Lower leg skin (tissue), 4 donors: ENCODE results near the gene KAT2B. TPM values are rescaled to one million over a fixed set of nuclear protein-coding genes. Genes with fewer than 3 reads are reported as not detected.
"Not testable (repeated sequence)": the region's sequence is repeated elsewhere in the genome, so short reads cannot be mapped to it uniquely, and the experiment has no call there.

Experiments used
- DNase-seq, 2 donors: peaks; one replicate each; pipeline ENCODE4 v3.0.0-alpha.2; 2019; ENCODE audit warnings: low spot score in 2 of 2
- H3K4me3 ChIP-seq: fragments of 200-600 bp; sonication (generic); 2 replicates; pipeline ENCODE4 v1.5.1; 2017; ENCODE audit warnings: mild to moderate bottlenecking, low read depth; ENCODE audit not compliant: poor library complexity, severe bottlenecking
- POLR2A ChIP-seq, 2 donors: fragments of 450-650 bp; IDR thresholded peaks; one replicate each; pipeline ENCODE4 v1.6.1; 2016 to 2017; ENCODE audit warnings: antibody characterized with exemption in 2 of 2, mild to moderate bottlenecking in 1 of 2, moderate library complexity in 1 of 2
- WGBS, 2 donors: methylation state at CpG; one replicate each; pipeline ENCODE4 v1.1.5; 2018; 5-methylcytosine and 5-hydroxymethylcytosine counted together
- intact Hi-C: fragments of 100-400 bp; cut with DNase I; formaldehyde crosslinking; loops from one replicate; pipeline ENCODE4 v1.15.0; 2023; ENCODE audit warnings: low total_unique reads
- total RNA-seq, 4 donors: library from RNA; depleted of rRNA; stranded (reverse); fragments of >200 nt; gene quantifications; one replicate each; pipeline ENCODE4 v1.1.0, GENCODE V29; 2016
- TF ChIP-seq, protein P1 (sequence below), 3 donors: fragments of 450-650 bp; IDR thresholded peaks; one replicate each; pipeline ENCODE4 v1.5.1; 2016; ENCODE audit warnings: antibody characterized with exemption in 3 of 3, mild to moderate bottlenecking in 3 of 3, moderate library complexity in 2 of 3

Gene KAT2B
- total RNA-seq, 4 donors from 2014 or later: 29.2 to 38.8 (median 31.0) TPM

DNA sequence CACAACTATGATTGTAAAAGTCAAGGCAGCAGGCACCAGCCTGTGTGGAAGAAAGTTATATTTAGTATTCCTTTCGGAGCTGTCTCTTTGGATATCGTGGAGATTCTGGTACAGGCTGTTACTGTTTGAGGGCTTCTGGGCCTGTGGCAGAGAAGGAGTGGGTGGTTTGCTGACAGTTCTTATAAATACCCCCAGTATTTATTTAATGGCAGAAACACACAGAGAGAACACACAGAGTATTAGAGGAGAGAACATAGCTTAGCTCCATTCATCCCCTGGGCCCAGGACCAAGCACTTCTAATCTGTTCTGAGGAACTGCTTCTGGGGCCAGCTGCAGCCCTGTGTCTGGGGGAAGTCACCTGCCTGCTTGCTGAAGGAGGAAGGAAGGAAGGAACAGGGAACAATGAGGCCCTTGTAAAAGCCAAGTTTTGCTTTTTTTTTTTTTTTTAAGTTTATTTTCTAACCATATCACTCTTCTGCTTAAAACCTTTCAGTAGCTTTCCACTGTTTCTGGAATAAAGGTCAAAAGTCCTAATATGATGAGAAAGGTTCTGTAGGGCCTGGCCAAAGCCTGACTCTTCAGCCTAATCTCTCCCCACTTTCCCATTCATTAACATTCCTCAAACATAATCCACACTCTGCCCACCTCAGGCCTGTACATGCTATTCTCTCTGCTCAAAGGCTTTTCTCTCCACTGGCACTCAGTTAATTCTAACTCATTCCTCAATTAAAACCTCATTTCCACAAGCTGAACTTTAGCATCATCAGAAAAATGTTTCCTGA lies 16.4 kb upstream of the KAT2B start:
- TF ChIP-seq, protein P1, sequence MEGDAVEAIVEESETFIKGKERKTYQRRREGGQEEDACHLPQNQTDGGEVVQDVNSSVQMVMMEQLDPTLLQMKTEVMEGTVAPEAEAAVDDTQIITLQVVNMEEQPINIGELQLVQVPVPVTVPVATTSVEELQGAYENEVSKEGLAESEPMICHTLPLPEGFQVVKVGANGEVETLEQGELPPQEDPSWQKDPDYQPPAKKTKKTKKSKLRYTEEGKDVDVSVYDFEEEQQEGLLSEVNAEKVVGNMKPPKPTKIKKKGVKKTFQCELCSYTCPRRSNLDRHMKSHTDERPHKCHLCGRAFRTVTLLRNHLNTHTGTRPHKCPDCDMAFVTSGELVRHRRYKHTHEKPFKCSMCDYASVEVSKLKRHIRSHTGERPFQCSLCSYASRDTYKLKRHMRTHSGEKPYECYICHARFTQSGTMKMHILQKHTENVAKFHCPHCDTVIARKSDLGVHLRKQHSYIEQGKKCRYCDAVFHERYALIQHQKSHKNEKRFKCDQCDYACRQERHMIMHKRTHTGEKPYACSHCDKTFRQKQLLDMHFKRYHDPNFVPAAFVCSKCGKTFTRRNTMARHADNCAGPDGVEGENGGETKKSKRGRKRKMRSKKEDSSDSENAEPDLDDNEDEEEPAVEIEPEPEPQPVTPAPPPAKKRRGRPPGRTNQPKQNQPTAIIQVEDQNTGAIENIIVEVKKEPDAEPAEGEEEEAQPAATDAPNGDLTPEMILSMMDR (IDR thresholded peaks at IDR 0.05): no peak
- TF ChIP-seq POLR2A (IDR thresholded peaks at IDR 0.05): no peak
- peak in 1 of 2 donors; percentile 29 for DNase-seq
- H3K4me3 ChIP-seq: no peak overlapping the region
- WGBS, 2 donors: 32 to 60% methylated on average over 2 of the region's 2 CpGs
- intact Hi-C loops: no loop called here

- H3K4me3 ChIP-seq: no peak overlapping the region
- WGBS, 2 donors: 77 to 79% methylated on average over 4 of the region's 4 CpGs
- no peak for TF ChIP-seq POLR2A (IDR thresholded peaks at IDR 0.05)
- TF ChIP-seq, protein P1 (IDR thresholded peaks at IDR 0.05): no peak
- intact Hi-C loops: no loop called here
- DNase-seq: no peak
Measured at GRCh38 chr3:20027136-20027535, 13.1 kb upstream of the KAT2B start.

GRCh38 chr3:20028905-20029331 lies 11.3 kb upstream of the KAT2B start:
- no peak overlapping the region for H3K4me3 ChIP-seq
- intact Hi-C loops: no loop called here
- WGBS, 2 donors: 88 to 90% methylated on average over 7 of the region's 7 CpGs
- TF ChIP-seq, protein P1 (IDR thresholded peaks at IDR 0.05): no peak
- TF ChIP-seq POLR2A (IDR thresholded peaks at IDR 0.05): no peak
- DNase-seq: no peak

- WGBS, 2 donors: 91 to 96% methylated on average over 7 of the region's 7 CpGs
- DNase-seq, intact Hi-C loops, H3K4me3 ChIP-seq: not testable (repeated sequence)
Measured at GRCh38 chr3:20031939-20032338, 8.3 kb upstream of the KAT2B start.

DNA sequence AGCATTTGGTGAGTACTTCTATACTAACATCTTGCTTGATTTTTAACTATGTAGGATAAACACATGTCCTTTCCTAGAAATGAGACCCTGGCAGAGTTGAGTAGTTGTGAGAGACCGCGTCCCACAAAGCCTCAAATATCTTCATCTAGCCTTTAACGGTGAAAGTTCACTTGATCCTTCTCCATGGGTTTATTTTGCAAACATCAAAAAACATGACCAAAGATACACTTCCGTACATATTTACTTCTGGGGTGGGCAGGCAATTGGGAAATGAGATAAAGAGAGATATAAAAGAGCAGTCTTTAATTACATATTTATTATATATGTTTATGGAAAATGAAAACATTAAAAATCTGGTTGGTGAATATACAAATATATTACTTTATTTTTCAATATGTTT lies 5.2 kb upstream of the KAT2B start:
- intact Hi-C loops: no loop called here
- no peak for DNase-seq
- TF ChIP-seq, protein P1 (IDR thresholded peaks at IDR 0.05): no peak
- TF ChIP-seq POLR2A (IDR thresholded peaks at IDR 0.05): no peak

GRCh38 chr3:20037255-20037996 lies 2.8 kb upstream of the KAT2B start:
- WGBS, 2 donors: 82 to 88% methylated on average over 1 of the region's 1 CpG
- intact Hi-C loops: no loop called here
- no peak for DNase-seq
- no peak overlapping the region for H3K4me3 ChIP-seq
- TF ChIP-seq, protein P1 (IDR thresholded peaks at IDR 0.05): no peak
- no peak for TF ChIP-seq POLR2A (IDR thresholded peaks at IDR 0.05)

More for the DNA sequence above, 5.2 kb upstream of the KAT2B start:
- 95 to 96% methylated on average over 4 of the region's 4 CpGs for WGBS, 2 donors
- no peak overlapping the region for H3K4me3 ChIP-seq
